ENCODE results near the gene KRTAP20-3. TPM values are rescaled to one million over a fixed set of nuclear protein-coding genes. Genes with fewer than 3 reads are reported as not detected.

KRTAP20-3 gene
- not detected for total RNA-seq (2021; ENCODE audit: unreplicated experiment)
- polyA plus RNA-seq (2012): not detected in 2 replicates
- not detected for Bru-seq, nascent RNA
- not detected for BruChase-seq, experiment 1, labeled RNA remaining after a 6-hour chase
- not detected for BruChase-seq, experiment 2, labeled RNA remaining after a 2-hour chase
- long read RNA-seq: 0 reads

DNA sequence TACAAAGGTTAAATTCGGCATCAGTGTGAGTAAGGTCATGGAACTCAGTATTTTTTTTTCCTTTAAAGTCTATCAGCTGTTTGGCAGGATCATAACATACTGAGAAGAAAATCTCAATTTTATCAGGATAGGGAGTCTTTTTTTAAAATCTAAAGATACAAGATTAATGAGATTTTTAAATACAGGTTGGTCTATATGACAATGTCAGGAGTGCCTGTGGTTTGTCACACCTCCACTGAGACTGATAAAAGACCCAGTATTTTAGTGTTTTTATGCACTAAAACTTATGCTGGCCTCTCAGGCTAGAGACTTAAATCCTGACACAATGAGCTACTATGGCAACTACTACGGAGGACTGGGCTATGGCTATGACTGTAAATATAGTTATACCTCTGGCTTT is at the start of gene KRTAP20-3:
Gene KRTAP20-3, plus strand, starts transcription at position 301 of the 400 bp plus-strand sequence.
- RAD21 ChIA-PET (ENCODE audit: low non-redundant PET in 1 of 2, low total read pairs in 2 of 2, uncharacterized antibody in 2 of 2, unreplicated experiment in 2 of 2): no interaction called here
- intact Hi-C loops (cut with micrococcal nuclease): no loop called here
- H3K9me3 ChIP-seq (ENCODE audit: control insufficient read depth in 1 of 2, insufficient read depth in 1 of 2, low read depth in 1 of 2, low read length in 2 of 2): peaks cover 12 to 16% of the 10 kb centered on the region in 2 experiments; a peak in 2 of 4 replicates

More for the DNA sequence above, at the start of gene KRTAP20-3:
- no TSS peak for BruUV-seq (replicated peaks)
- Histone ChIP-seq H3K4me1 (ENCODE audit: control insufficient read depth in 1 of 2, insufficient read depth in 2 of 2, low read length in 2 of 2) (no peaks in the 10 kb centered on the region), H3K9ac (ENCODE audit: low read length) (no peak within 1 kb of the TSS), H2AFZ (ENCODE audit: low read depth, low read length, poor library complexity, severe bottlenecking) (no peak within 1 kb of the TSS), H3K36me3 (ENCODE audit: control insufficient read depth in 1 of 2, insufficient read depth in 2 of 2, low read length in 2 of 2) (no peaks in the 10 kb centered on the region), H3K27ac (ENCODE audit: low read depth, low read length) (no peak within 1 kb of the TSS), H3K4me3 (replicated peaks in 1 of 2; ENCODE audit: low read depth in 1 of 2, low read length in 2 of 2) (no peak within 1 kb of the TSS), H3K27me3 (ENCODE audit: insufficient read depth, low read length) (no peaks in the 10 kb centered on the region), H4K20me1 (ENCODE audit: insufficient read depth) (no peaks in the 10 kb centered on the region), H3K79me2 (ENCODE audit: insufficient read depth, low read length) (no peaks in the 10 kb centered on the region), H3K4me2 (ENCODE audit: low read length) (no peak within 1 kb of the TSS), H3K9me2 (ENCODE audit: insufficient read depth) (no peaks in the 10 kb centered on the region)
- ChIA-PET POLR2A (no interaction called here), CTCF (no interaction called here)
- no peak for TF ChIP-seq POLR2AphosphoS5 (IDR thresholded peaks at IDR 0.05; ENCODE audit: low read depth, low read length)
- TF ChIP-seq EZH2phosphoT487 (IDR thresholded peaks at IDR 0.05; ENCODE audit: borderline replicate concordance): no peak
- TF ChIP-seq SRF (IDR thresholded peaks at IDR 0.05; ENCODE audit: low read depth): no peak
- TF ChIP-seq JUND (IDR thresholded peaks at IDR 0.05): no peak
- no peak for TF ChIP-seq RAD21 (IDR thresholded peaks at IDR 0.05; ENCODE audit: low read depth)
- TF ChIP-seq, protein P1, sequence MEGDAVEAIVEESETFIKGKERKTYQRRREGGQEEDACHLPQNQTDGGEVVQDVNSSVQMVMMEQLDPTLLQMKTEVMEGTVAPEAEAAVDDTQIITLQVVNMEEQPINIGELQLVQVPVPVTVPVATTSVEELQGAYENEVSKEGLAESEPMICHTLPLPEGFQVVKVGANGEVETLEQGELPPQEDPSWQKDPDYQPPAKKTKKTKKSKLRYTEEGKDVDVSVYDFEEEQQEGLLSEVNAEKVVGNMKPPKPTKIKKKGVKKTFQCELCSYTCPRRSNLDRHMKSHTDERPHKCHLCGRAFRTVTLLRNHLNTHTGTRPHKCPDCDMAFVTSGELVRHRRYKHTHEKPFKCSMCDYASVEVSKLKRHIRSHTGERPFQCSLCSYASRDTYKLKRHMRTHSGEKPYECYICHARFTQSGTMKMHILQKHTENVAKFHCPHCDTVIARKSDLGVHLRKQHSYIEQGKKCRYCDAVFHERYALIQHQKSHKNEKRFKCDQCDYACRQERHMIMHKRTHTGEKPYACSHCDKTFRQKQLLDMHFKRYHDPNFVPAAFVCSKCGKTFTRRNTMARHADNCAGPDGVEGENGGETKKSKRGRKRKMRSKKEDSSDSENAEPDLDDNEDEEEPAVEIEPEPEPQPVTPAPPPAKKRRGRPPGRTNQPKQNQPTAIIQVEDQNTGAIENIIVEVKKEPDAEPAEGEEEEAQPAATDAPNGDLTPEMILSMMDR (IDR thresholded peaks at IDR 0.05 in 2 of 3, conservative IDR thresholded peaks at IDR 0.05 in 1 of 3; ENCODE audit: borderline replicate concordance in 1 of 3, insufficient read depth in 1 of 3, low read depth in 2 of 3, low read length in 2 of 3): no peak
- TF ChIP-seq ELF1 (IDR thresholded peaks at IDR 0.05; ENCODE audit: borderline replicate concordance, low read depth): no peak
- TF ChIP-seq FOSL1 (IDR thresholded peaks at IDR 0.05; ENCODE audit: low read depth): no peak
- no peak for TF ChIP-seq CBX3 (IDR thresholded peaks at IDR 0.05; ENCODE audit: low read depth)
- TF ChIP-seq, protein P2, sequence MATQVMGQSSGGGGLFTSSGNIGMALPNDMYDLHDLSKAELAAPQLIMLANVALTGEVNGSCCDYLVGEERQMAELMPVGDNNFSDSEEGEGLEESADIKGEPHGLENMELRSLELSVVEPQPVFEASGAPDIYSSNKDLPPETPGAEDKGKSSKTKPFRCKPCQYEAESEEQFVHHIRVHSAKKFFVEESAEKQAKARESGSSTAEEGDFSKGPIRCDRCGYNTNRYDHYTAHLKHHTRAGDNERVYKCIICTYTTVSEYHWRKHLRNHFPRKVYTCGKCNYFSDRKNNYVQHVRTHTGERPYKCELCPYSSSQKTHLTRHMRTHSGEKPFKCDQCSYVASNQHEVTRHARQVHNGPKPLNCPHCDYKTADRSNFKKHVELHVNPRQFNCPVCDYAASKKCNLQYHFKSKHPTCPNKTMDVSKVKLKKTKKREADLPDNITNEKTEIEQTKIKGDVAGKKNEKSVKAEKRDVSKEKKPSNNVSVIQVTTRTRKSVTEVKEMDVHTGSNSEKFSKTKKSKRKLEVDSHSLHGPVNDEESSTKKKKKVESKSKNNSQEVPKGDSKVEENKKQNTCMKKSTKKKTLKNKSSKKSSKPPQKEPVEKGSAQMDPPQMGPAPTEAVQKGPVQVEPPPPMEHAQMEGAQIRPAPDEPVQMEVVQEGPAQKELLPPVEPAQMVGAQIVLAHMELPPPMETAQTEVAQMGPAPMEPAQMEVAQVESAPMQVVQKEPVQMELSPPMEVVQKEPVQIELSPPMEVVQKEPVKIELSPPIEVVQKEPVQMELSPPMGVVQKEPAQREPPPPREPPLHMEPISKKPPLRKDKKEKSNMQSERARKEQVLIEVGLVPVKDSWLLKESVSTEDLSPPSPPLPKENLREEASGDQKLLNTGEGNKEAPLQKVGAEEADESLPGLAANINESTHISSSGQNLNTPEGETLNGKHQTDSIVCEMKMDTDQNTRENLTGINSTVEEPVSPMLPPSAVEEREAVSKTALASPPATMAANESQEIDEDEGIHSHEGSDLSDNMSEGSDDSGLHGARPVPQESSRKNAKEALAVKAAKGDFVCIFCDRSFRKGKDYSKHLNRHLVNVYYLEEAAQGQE (IDR thresholded peaks at IDR 0.05; ENCODE audit: low read depth): no peak
- no peak for TF ChIP-seq CEBPB (IDR thresholded peaks at IDR 0.05; ENCODE audit: low read depth)
- no peak for TF ChIP-seq POLR2A (IDR thresholded peaks at IDR 0.05; ENCODE audit: borderline replicate concordance, extremely low read depth, insufficient read depth, insufficient read length)
- TF ChIP-seq, protein P3, sequence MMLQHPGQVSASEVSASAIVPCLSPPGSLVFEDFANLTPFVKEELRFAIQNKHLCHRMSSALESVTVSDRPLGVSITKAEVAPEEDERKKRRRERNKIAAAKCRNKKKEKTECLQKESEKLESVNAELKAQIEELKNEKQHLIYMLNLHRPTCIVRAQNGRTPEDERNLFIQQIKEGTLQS (IDR thresholded peaks at IDR 0.05): no peak
- TF ChIP-seq, protein P4, sequence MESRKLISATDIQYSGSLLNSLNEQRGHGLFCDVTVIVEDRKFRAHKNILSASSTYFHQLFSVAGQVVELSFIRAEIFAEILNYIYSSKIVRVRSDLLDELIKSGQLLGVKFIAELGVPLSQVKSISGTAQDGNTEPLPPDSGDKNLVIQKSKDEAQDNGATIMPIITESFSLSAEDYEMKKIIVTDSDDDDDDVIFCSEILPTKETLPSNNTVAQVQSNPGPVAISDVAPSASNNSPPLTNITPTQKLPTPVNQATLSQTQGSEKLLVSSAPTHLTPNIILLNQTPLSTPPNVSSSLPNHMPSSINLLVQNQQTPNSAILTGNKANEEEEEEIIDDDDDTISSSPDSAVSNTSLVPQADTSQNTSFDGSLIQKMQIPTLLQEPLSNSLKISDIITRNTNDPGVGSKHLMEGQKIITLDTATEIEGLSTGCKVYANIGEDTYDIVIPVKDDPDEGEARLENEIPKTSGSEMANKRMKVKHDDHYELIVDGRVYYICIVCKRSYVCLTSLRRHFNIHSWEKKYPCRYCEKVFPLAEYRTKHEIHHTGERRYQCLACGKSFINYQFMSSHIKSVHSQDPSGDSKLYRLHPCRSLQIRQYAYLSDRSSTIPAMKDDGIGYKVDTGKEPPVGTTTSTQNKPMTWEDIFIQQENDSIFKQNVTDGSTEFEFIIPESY (IDR thresholded peaks at IDR 0.05; ENCODE audit: extremely low read depth, insufficient replicate concordance, low read length): no peak
- no peak for TF ChIP-seq YY1 (IDR thresholded peaks at IDR 0.05; ENCODE audit: extremely low read depth, insufficient replicate concordance, low read depth, low read length)
- TF ChIP-seq EGR1 (IDR thresholded peaks at IDR 0.05; ENCODE audit: low read depth): no peak
- ATAC-seq (no peak), DNase-seq (ENCODE audit: low read depth, low spot score) (no peak)

All from HCT116 (cell line).